ENCODE measurements around the gene AK9.

DNA sequence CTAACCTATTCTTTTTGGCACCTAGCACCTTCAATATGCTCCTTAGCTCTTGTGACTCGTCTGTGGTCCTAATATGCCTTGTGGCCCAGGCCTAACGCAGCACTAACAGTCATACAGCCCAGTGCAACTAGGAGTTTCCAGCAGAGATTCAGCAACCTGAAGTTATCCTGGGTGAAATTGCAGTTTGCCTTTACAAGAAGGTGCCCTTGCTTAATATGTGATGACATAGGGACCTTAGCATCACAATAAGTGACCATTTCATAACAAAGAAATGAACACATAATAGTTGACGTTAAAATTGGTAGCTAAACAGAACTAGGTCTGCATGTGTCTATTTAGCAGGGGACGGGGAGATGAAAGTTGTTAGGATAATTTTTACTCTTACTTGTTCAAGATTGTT is 10.2 kb upstream of the AK9 start:
- TF ChIP-seq CTCF (IDR thresholded peaks at IDR 0.05; ENCODE audit: low read depth, low read length, missing input control) (no peak), SP1 (IDR thresholded peaks at IDR 0.05) (no peak), RXRA (IDR thresholded peaks at IDR 0.05) (no peak), RAD21 (IDR thresholded peaks at IDR 0.05) (no peak), REST (IDR thresholded peaks at IDR 0.05) (no peak), ZBTB33 (IDR thresholded peaks at IDR 0.05) (no peak), FOXA1 (IDR thresholded peaks at IDR 0.05) (no peak), GABPA (IDR thresholded peaks at IDR 0.05 in 1 of 2, conservative IDR thresholded peaks at IDR 0.05 in 1 of 2) (no peak), HNF4A (conservative IDR thresholded peaks at IDR 0.05) (no peak), ATF3 (IDR thresholded peaks at IDR 0.05) (no peak), JUND (IDR thresholded peaks at IDR 0.05) (no peak), HNF4G (IDR thresholded peaks at IDR 0.05) (no peak), YY1 (IDR thresholded peaks at IDR 0.05) (no peak)
- TF ChIP-seq, protein P1, sequence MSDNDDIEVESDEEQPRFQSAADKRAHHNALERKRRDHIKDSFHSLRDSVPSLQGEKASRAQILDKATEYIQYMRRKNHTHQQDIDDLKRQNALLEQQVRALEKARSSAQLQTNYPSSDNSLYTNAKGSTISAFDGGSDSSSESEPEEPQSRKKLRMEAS (IDR thresholded peaks at IDR 0.05), result no peak
